Measurements from ENCODE around the gene PPARA. TPM values are rescaled to one million over a fixed set of nuclear protein-coding genes. Genes with fewer than 3 reads are reported as not detected.

PPARA gene
- total RNA-seq, result 10.1 and 10.5 TPM in 2 replicates

GRCh38 chr22:46150034-46150654 is at the start of gene PPARA:
Gene PPARA (plus strand): TSS chr22:46150526. CDS start chr22:46198384, 47,858 bp downstream.

GRCh38 chr22:46250035-46250782 is 99.9 kb downstream of the PPARA start, which contains the start of gene CDPF1:
Gene CDPF1 (minus strand): TSS chr22:46250293. CDS start chr22:46248284, 2,009 bp downstream.

GRCh38 chr22:46263216-46263590 is 112.9 kb downstream of the PPARA start, which contains the start of gene PKDREJ:
Gene PKDREJ (minus strand): TSS chr22:46263343. CDS start chr22:46263322, 21 bp downstream.

GRCh38 chr22:46267431-46268279 is 117.3 kb downstream of the PPARA start, which contains the start of gene TTC38:
Gene TTC38 (plus strand): TSS chr22:46268008. CDS start chr22:46268040, 32 bp downstream.

Other genes with a start within 250 kb of the PPARA start
- 5.2 TPM in 1 of 2 replicates, not detected in the other for gene WNT7B, start 173.4 kb upstream of the PPARA start, total RNA-seq
- gene CDPF1, start 99.8 kb downstream of the PPARA start, total RNA-seq, result 6.2 and 8.3 TPM in 2 replicates
- gene PKDREJ, start 112.8 kb downstream of the PPARA start, total RNA-seq, result not detected in 2 replicates
- 23.0 and 47.4 TPM in 2 replicates for gene TTC38, start 117.5 kb downstream of the PPARA start, total RNA-seq
- gene GTSE1, start 146.3 kb downstream of the PPARA start, total RNA-seq, result 0.66 and 26.3 TPM in 2 replicates
- 22.8 and 37.8 TPM in 2 replicates for gene TRMU, start 185.2 kb downstream of the PPARA start, total RNA-seq

Data from placental pericyte (primary cell).